HCT116 (cell line): ENCODE data around the gene KLRC3. TPM values are rescaled to one million over a fixed set of nuclear protein-coding genes. Genes with fewer than 3 reads are reported as not detected.
"Not testable (repeated sequence)": the region's sequence is repeated elsewhere in the genome, so short reads cannot be mapped to it uniquely, and the experiment has no call there.

Source experiments
- ATAC-seq: fragments of 200-7000 bp; cut with Tn5 transposase; 2 replicates; pipeline ENCODE4 v1.9.1; 2020; ENCODE audit warnings: mild to moderate bottlenecking, moderate library complexity
- BruUV-seq: library from RNA; stranded (reverse); fragments of 400-500 nt; replicated peaks from 2 replicates; lab custom pipeline; 2021; lab: Mats Ljungman, UMichigan
- CTCF ChIA-PET: fragments of 300-600 bp; sonication (Branson Sonifier 250); formaldehyde crosslinking; loops from one replicate; lab custom pipeline; 2021; ENCODE audit warnings: antibody characterized with exemption; lab: Charles Lee
- POLR2A ChIA-PET: fragments of 300-600, 350-600 bp; sonication (Branson Sonifier 250); formaldehyde crosslinking; loops from one replicate; lab custom pipeline; 2021; ENCODE audit warnings: antibody characterized with exemption; lab: Charles Lee
- RAD21 ChIA-PET, 2 experiments: fragments of 300-600 bp; sonication (Branson Sonifier 250); formaldehyde crosslinking; loops; one replicate each; lab custom pipeline; 2023; ENCODE audit warnings: low total read pairs in 2 of 2; ENCODE audit not compliant: uncharacterized antibody in 2 of 2, unreplicated experiment in 2 of 2, low non-redundant PET in 1 of 2; lab: Charles Lee
- DNase-seq: peaks from one replicate; pipeline ENCODE4 v3.0.0-alpha.2; 2010; ENCODE audit warnings: low read depth, low spot score
- H2AFZ ChIP-seq: fragments of 200-600 bp; shearing (Covaris generic), sonication (generic); 2 replicates; pipeline ENCODE4 v1.6.1; 2017; ENCODE audit warnings: low read depth, mixed run types, mixed read lengths, antibody characterized with exemption, low read length; ENCODE audit not compliant: poor library complexity, severe bottlenecking
- H3K27ac ChIP-seq: 2 replicates; pipeline ENCODE4 v1.5.1; 2012; ENCODE audit warnings: low read depth, low read length
- H3K27me3 ChIP-seq: fragments of 200-600 bp; sonication (generic); 2 replicates; pipeline ENCODE4 v1.6.1; 2016; ENCODE audit warnings: mixed run types, low read length, mixed read lengths; ENCODE audit not compliant: insufficient read depth
- H3K36me3 ChIP-seq, 2 experiments: fragments of 200-500 bp in 1 of 2; fragments of 200-600 bp in 1 of 2; sonication (Bioruptor generic) in 1 of 2; sonication (generic) in 1 of 2; 2 replicates each; pipeline versions ENCODE4 v1.5.1 to v1.6.1; 2014 to 2016; ENCODE audit warnings: low read length in 2 of 2, inconsistent platforms in 1 of 2, mixed read lengths in 1 of 2, mixed run types in 1 of 2; ENCODE audit not compliant: insufficient read depth in 2 of 2, control insufficient read depth in 1 of 2
- H3K4me1 ChIP-seq, 2 experiments: fragments of 200-600 bp in 1 of 2; sonication (generic) in 1 of 2; 2 replicates each; pipeline versions ENCODE4 v1.5.1 to v1.6.1; 2012 to 2017; ENCODE audit warnings: low read length in 2 of 2, inconsistent platforms in 1 of 2, mild to moderate bottlenecking in 1 of 2, mixed read lengths in 1 of 2, mixed run types in 1 of 2, moderate library complexity in 1 of 2; ENCODE audit not compliant: insufficient read depth in 2 of 2, control insufficient read depth in 1 of 2
- H3K4me2 ChIP-seq: fragments of 200-600 bp; sonication (generic); 2 replicates; pipeline ENCODE4 v1.6.1; 2017; ENCODE audit warnings: mixed run types, low read length, mixed read lengths
- H3K4me3 ChIP-seq, 2 experiments: fragments of 200-600 bp in 1 of 2; sonication (generic) in 1 of 2; replicated peaks in 1 of 2; 2 replicates each; pipeline ENCODE4 v1.5.1; 2011 to 2016; ENCODE audit warnings: low read length in 2 of 2, control low read depth in 1 of 2, low read depth in 1 of 2, mild to moderate bottlenecking in 1 of 2, mixed read lengths in 1 of 2, mixed run types in 1 of 2
- H3K79me2 ChIP-seq: fragments of 200-600 bp; sonication (generic); 2 replicates; pipeline ENCODE4 v1.6.1; 2017; ENCODE audit warnings: mild to moderate bottlenecking, mixed run types, low read length, moderate library complexity, mixed read lengths; ENCODE audit not compliant: insufficient read depth
- H3K9ac ChIP-seq: fragments of 200-600 bp; sonication (generic); 2 replicates; pipeline ENCODE4 v1.6.1; 2016; ENCODE audit warnings: low read length, mixed read lengths
- H3K9me2 ChIP-seq: fragments of 200-600 bp; sonication (generic), shearing (Covaris generic); 2 replicates; pipeline ENCODE4 v1.6.1; 2017; ENCODE audit warnings: mixed run types, mild to moderate bottlenecking, moderate library complexity; ENCODE audit not compliant: insufficient read depth
- H3K9me3 ChIP-seq, 2 experiments: fragments of 200-500 bp in 1 of 2; fragments of 200-600 bp in 1 of 2; sonication (Bioruptor generic) in 1 of 2; sonication (generic) in 1 of 2; 2 replicates each; pipeline ENCODE4 v1.6.1; 2014 to 2017; ENCODE audit warnings: low read length in 2 of 2, mixed read lengths in 2 of 2, inconsistent platforms in 1 of 2, low read depth in 1 of 2, mild to moderate bottlenecking in 1 of 2, mixed run types in 1 of 2, moderate library complexity in 1 of 2; ENCODE audit not compliant: control insufficient read depth in 1 of 2, insufficient read depth in 1 of 2
- H4K20me1 ChIP-seq: fragments of 200-600 bp; sonication (generic), shearing (Covaris generic); 2 replicates; pipeline ENCODE4 v1.6.1; 2017; ENCODE audit warnings: mixed run types, mild to moderate bottlenecking, moderate library complexity; ENCODE audit not compliant: insufficient read depth
- CEBPB ChIP-seq: IDR thresholded peaks from 2 replicates; pipeline ENCODE4 v1.6.1; 2012; ENCODE audit warnings: low read depth
- SP1 ChIP-seq: IDR thresholded peaks from 2 replicates; pipeline ENCODE4 v1.6.1; 2012; ENCODE audit warnings: low read depth
- intact Hi-C: fragments of 100-400 bp; cut with micrococcal nuclease; formaldehyde crosslinking; loops from 2 replicates; pipeline ENCODE4 v1.10.0; 2022
- total RNA-seq: library from RNA; stranded (reverse); gene quantifications from one replicate; pipeline ENCODE4 v1.2.1, GENCODE V29; 2021; ENCODE audit not compliant: unreplicated experiment

Gene KLRC3
- total RNA-seq, 1 experiment from 2014 or later: 1.8 TPM

DNA sequence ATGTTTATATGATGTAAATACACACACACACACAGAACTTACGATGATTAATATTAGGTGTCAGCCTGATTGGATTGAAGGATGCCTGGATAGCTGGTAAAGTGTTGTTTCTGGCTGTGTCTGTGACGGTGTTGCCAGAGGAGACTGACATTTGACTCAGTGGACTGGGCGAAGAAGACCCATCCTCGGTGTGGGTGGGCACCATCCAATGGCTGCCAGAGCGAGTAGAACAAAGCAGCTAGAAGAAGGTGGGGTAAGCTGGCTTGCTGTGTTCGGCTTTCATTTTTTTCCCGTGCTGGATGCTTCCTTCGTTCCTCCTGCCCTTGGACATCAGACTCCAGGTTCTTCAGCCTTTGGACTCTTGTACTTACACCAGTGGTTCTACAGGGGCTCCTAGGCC is 20.7 kb upstream of the KLRC3 start:
- RAD21 ChIA-PET, H3K27me3 ChIP-seq, H3K4me1 ChIP-seq, H2AFZ ChIP-seq, BruUV-seq, H3K79me2 ChIP-seq, H3K9me3 ChIP-seq, H4K20me1 ChIP-seq, intact Hi-C loops, ATAC-seq, CTCF ChIA-PET, H3K9me2 ChIP-seq, H3K9ac ChIP-seq, H3K4me3 ChIP-seq, H3K4me2 ChIP-seq, H3K36me3 ChIP-seq, DNase-seq: not testable (repeated sequence)
- POLR2A ChIA-PET: interaction anchor here (1.1 kb wide), 1 partner anchor 15 kb away, joined by 3 read pairs; no protein-coding TSS in a partner anchor
- H3K27ac ChIP-seq: peak overlapping the region; percentile 26; the same call in 1 of the 2 replicates

- H3K9me3 ChIP-seq, H3K9me2 ChIP-seq, H3K4me2 ChIP-seq, H3K27me3 ChIP-seq, RAD21 ChIA-PET, DNase-seq, H3K36me3 ChIP-seq, H3K9ac ChIP-seq, CTCF ChIA-PET, H2AFZ ChIP-seq, H3K4me3 ChIP-seq, intact Hi-C loops, H4K20me1 ChIP-seq, BruUV-seq, POLR2A ChIA-PET, H3K79me2 ChIP-seq: not testable (repeated sequence)
- ATAC-seq: peak; percentile 48
- Histone ChIP-seq H3K4me1 (peaks cover 6 to 13% of the 10 kb centered on the region in 2 experiments; a peak in 2 of 4 replicates), H3K27ac (peak overlapping the region; percentile 56; the same call in 1 of the 2 replicates)
These were observed 19.3 kb upstream of the KLRC3 start for GRCh38 chr12:10439608-10440274.

DNA sequence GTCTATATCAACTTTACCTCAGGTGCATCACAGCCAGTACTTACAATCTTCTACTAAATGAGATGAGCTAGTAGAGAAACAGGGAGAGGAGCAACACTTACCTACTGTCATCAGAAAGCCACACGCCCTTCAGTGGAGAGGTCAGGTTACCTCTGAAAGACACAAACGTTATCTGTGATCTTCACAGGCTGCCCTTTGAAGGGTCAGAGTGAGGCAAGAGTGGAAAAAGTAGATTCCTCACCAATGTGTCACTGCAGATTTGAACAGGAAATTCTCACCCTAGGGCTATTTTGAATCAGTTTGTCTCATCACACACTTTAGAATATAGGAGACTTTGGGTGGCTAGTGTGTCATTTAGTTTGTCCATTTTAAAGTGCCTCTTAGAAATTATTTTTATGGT is 17.2 kb upstream of the KLRC3 start:
- H3K9ac ChIP-seq, intact Hi-C loops, POLR2A ChIA-PET, H3K9me2 ChIP-seq, H3K4me3 ChIP-seq, CTCF ChIA-PET, H4K20me1 ChIP-seq, H3K27me3 ChIP-seq, H3K36me3 ChIP-seq, H3K4me2 ChIP-seq, BruUV-seq, H3K79me2 ChIP-seq, H2AFZ ChIP-seq, RAD21 ChIA-PET, DNase-seq, H3K9me3 ChIP-seq: not testable (repeated sequence)
- TF ChIP-seq CEBPB: peak; percentile 47
- peak; percentile 24; the same call in 1 of the 2 replicates for TF ChIP-seq SP1
- Histone ChIP-seq H3K4me1 (peaks cover 6 to 13% of the 10 kb centered on the region in 2 experiments; a peak in 2 of 4 replicates), H3K27ac (peak overlapping the region; percentile 47; the same call in 1 of the 2 replicates)
- ATAC-seq: peak; percentile 71
